ENCODE measurements around the gene BEND6. TPM values are rescaled to one million over a fixed set of nuclear protein-coding genes. Genes with fewer than 3 reads are reported as not detected.

BEND6 gene
- total and polyA plus RNA-seq, 2 of the 4 experiments (the other 2 are of a cell fraction): 4.1 to 9.7 TPM

DNA sequence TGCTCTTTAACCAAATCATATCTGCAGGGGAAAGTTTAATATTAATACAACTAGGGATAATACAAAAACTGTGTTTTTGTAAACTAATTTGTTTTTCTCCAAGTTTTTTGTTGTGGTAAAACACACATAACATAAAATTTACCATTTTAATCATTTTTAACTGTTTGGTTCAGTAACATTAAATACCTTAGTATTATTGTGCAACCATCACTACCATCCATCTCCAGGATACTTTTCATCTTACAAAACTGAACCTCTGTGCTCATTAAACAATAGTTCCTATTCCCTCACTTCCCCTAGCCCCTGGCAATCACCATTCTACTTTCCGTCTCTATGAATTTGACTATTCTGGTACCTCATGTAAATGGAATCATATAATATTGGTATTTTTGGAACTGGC lies 15.9 kb downstream of the BEND6 start:
- no peak overlapping the region for H3K4me3 ChIP-seq (ENCODE audit: insufficient read depth, low read depth, low read length)

More for the DNA sequence above, 15.9 kb downstream of the BEND6 start:
- CTCF ChIA-PET: no interaction called here
- Histone ChIP-seq H3K4me2 (ENCODE audit: low read depth, low read length) (no peak overlapping the region), H2BK15ac (ENCODE audit: low read depth, low read length) (no peak overlapping the region), H3K79me1 (ENCODE audit: low read depth in 1 of 2, low read length in 2 of 2) (no peaks in the 10 kb centered on the region; a peak in 1 of 4 replicates), H3K9me3 (ENCODE audit: control insufficient read depth, insufficient read depth, low read length) (peaks cover 1% of the 10 kb centered on the region; the same call in 1 of the 2 replicates), H2AK9ac (replicated peaks; ENCODE audit: low read depth, low read length, poor library complexity) (no peak overlapping the region), H4K91ac (ENCODE audit: insufficient read depth, low read depth, low read length) (no peak overlapping the region), H3K4me1 (ENCODE audit: control insufficient read depth, insufficient read depth, low read length) (no peaks in the 10 kb centered on the region), H2AFZ (replicated peaks; ENCODE audit: low read length, poor library complexity) (no peak overlapping the region), H3K9ac (ENCODE audit: low read depth, low read length) (no peak overlapping the region), H2BK20ac (ENCODE audit: low read depth, low read length) (no peak overlapping the region), H3K18ac (ENCODE audit: low read depth, low read length) (no peak overlapping the region), H3K36me3 (ENCODE audit: control insufficient read depth, insufficient read depth, low read length) (0 out of 2 replicates have a peak, but pooled peaks cover under 1% of the 10 kb centered on the region), H3K27ac (ENCODE audit: insufficient read depth, low read length) (no peak overlapping the region), H2BK5ac (ENCODE audit: low read depth, low read length, poor library complexity, severe bottlenecking) (no peak overlapping the region), H4K8ac (ENCODE audit: low read depth in 2 of 2, low read length in 2 of 2) (no peak overlapping the region), H4K20me1 (ENCODE audit: insufficient read depth, low read length) (no peaks in the 10 kb centered on the region), H3K23ac (ENCODE audit: low read depth, low read length) (no peak overlapping the region), H2AK5ac (ENCODE audit: low read depth, low read length) (no peak overlapping the region), H2BK120ac (ENCODE audit: low read depth, low read length) (no peak overlapping the region), H3K14ac (replicated peaks; ENCODE audit: low read depth, low read length) (no peak overlapping the region), H3K56ac (ENCODE audit: extremely low read depth, insufficient read depth, low read length) (no peak overlapping the region), H4K5ac (ENCODE audit: low read depth, low read length) (no peak overlapping the region), H3K9me1 (ENCODE audit: insufficient read depth, low read length) (no peaks in the 10 kb centered on the region), H3K27me3 (ENCODE audit: control insufficient read depth, insufficient read depth, low read length) (no peaks in the 10 kb centered on the region), H3K4ac (ENCODE audit: low read depth, low read length) (no peak overlapping the region)
- intact Hi-C loops (cut with micrococcal nuclease): no loop called here
- ATAC-seq (ENCODE audit: low read depth): no peak
- in situ Hi-C loops (cut with MboI; ENCODE audit: low sequenced_read_pairs): no loop called here
- POLR2A ChIA-PET (ENCODE audit: unreplicated experiment): no interaction called here
- no peak for DNase-seq
- BruUV-seq (replicated peaks): no TSS peak
- dilution Hi-C loops (cut with HindIII; ENCODE audit: low sequenced_read_pairs, unreplicated experiment): no loop called here
- WGBS, 2 experiments (ENCODE audit: extremely low coverage in 2 of 2, insufficient read length in 1 of 2): no CpG with 5 or more reads among the region's 1 CpG
- TF ChIP-seq MXI1 (IDR thresholded peaks at IDR 0.05; ENCODE audit: borderline replicate concordance, low read depth, low read length): no peak
- no peak for TF ChIP-seq CHD1 (IDR thresholded peaks at IDR 0.05; ENCODE audit: low read depth, low read length)
- peak; percentile 58; the same call in 1 of the 2 replicates for TF ChIP-seq CEBPB (IDR thresholded peaks at IDR 0.05; ENCODE audit: low read depth, low read length)

All from IMR-90 (cell line).